Kidney capillary endothelial cell (primary cell): ENCODE data around the gene CAMKMT.

ENCODE experiments used
- DNase-seq: peaks from one replicate; pipeline ENCODE4 v3.0.0-alpha.2; 2018; ENCODE audit warnings: low spot score

CAMKMT gene

GRCh38 chr2:44596537-44597320 lies 235.0 kb downstream of the CAMKMT start:
- DNase-seq: no peak

- DNase-seq: peak; percentile 26
Observed at GRCh38 chr2:44598330-44599119, 236.8 kb downstream of the CAMKMT start.

- DNase-seq: no peak
Observed at GRCh38 chr2:44599130-44599529, 237.4 kb downstream of the CAMKMT start.

DNA sequence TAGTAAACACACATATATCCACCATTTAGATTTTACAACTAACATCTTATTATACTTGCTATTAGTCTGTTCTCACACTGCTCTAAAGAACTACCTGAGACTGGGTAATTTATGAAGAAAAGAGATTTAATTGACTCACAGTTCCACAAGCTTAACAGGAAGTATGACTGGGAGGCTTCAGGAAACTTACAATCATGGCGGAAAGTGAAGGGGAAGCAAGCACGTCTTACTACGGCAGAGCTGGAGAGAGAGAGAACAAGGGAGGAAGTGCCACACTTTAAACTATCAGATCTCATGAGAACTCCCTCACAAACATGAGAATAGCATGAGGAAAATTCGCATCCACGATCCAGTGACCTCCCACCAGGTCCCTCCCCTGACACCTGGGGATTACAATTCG lies 240.7 kb downstream of the CAMKMT start:
- peak; percentile 31 for DNase-seq

- no peak for DNase-seq
Observed at GRCh38 chr2:44605511-44605910, 243.8 kb downstream of the CAMKMT start.

- DNase-seq: no peak
Observed at GRCh38 chr2:44612276-44612675, 250.5 kb downstream of the CAMKMT start.

- no peak for DNase-seq
Observed at GRCh38 chr2:44614940-44615339, 253.2 kb downstream of the CAMKMT start.

GRCh38 chr2:44615950-44616518 lies 254.3 kb downstream of the CAMKMT start:
- no peak for DNase-seq

GRCh38 chr2:44616667-44617155 lies 255.0 kb downstream of the CAMKMT start:
- DNase-seq: no peak

- DNase-seq: no peak
Observed at GRCh38 chr2:44618251-44619023, 256.7 kb downstream of the CAMKMT start.

DNA sequence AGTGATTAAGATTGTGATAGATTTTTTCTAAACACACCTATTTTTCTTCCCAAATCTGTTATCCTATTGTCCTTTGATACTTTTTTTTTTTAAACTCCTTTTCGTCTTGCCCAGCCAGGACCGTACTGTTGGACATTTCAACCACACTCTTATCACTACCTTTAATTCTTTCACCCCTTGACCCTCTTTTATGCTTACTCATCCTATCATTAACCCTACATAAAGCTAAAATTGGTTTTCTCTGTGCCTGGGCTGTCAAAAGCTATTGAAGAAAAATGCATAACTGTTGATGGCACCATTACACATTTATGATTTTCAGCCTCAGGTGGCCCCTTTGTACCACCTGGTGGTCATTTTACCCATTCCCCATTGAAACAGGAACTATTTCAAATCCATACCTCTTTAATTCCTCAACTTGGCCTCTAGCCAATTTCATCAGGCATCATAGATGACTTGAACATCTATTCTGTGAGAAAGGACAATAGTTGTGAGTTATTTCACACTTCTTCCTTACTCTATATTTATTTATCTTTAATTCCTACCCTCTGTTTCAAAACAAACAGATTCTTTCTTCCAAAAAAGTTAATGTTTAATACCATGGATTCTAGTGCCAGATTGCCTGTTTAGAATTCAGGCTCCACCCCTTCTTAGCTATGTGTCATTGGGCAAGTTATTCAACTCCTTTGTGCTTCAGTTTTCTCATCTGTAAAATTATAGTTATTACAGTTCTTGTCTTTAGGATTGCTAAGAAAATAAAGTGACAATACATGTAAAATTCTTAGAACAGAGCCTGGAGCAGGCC lies 258.6 kb downstream of the CAMKMT start:
- DNase-seq: no peak

DNA sequence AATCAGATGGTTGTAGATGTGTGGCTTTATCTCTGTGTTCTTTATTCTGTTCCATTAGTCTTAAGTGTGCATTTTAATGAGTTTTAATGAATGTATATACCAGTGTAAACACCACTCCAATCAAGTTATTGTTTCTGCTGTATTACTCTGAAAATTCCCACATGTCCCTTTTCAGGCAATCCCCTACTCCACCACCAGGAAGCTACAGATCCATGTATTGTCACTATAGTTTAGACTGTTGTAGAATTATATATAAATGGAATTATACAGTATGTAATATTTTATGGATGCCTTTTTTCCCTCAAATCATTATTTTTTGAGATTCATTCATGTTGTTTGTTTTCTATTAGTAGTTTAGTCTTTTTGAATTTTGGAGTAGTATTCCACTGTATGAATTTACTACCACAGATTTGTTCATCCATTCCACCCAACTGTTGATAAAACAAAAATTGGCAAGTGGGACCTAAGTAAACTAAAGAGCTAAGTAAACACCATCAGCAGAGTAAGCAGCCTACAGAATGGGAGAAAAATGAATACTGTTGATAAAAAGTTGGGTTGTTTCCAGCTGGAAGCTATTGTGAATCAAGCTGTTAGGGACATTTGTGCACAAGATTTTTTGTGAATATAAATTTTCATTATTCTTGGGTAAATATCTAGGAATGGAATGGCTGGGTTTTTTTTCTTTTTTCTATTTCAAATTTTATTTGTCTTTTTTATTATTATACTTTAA lies 262.0 kb downstream of the CAMKMT start:
- DNase-seq: no peak

DNA sequence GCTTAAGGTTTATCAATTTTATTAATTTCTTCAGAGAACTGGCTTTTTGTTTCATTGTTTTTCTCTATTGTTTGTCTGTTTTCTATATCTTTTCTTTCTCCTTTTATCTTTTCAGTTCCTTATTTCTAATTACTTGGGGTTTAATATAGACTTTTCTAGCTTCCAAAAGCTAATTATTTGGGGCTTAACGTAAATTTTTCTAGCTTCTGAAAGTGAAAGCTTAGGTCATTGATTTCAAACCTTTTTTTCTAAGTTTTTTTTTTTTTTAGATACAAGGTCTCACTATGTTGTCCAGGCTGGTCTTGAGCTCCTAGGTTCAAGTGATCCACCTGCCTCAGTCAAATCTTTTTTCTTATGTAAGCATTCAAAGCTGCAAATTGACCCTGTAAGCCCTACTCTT lies 266.6 kb downstream of the CAMKMT start:
- no peak for DNase-seq

GRCh38 chr2:44632931-44633689 lies 271.4 kb downstream of the CAMKMT start:
- DNase-seq: no peak

DNA sequence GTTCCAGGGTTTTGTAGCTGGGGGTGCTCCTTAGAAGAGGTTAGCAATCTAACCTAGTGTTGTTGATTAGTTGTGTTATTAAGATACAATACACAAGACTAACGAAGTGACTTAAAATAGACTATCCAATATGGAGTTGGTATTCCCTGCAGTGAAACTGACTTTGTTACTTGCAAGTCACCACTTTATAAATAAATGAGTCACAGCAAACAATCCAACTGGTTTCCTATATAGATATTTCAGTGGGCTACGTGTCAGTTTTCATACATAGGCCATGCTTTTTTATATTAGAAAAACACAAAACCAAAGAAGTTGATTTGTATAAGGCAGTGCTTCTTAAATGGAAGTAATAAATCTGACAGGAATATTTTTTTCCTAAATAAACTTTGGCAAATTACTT lies 274.0 kb downstream of the CAMKMT start:
- DNase-seq: no peak

- DNase-seq: no peak
Observed at GRCh38 chr2:44638649-44639048, 276.9 kb downstream of the CAMKMT start.

- DNase-seq: no peak
Observed at GRCh38 chr2:44639399-44639798, 277.7 kb downstream of the CAMKMT start.

- no peak for DNase-seq
Observed at GRCh38 chr2:44642123-44642857, 280.5 kb downstream of the CAMKMT start.

- DNase-seq: no peak
Observed at GRCh38 chr2:44645937-44646336, 284.2 kb downstream of the CAMKMT start.
